ENCODE data around the gene DNAJB13.

Gene DNAJB13

GRCh38 chr11:74018331-74019005, 67.6 kb downstream of the DNAJB13 start:
- peak; percentile 28 for DNase-seq

GRCh38 chr11:74019104-74019738, 68.4 kb downstream of the DNAJB13 start:
- DNase-seq = no peak

- DNase-seq = no peak
Measured at GRCh38 chr11:74019860-74020259, 69.0 kb downstream of the DNAJB13 start.
